ENCODE results near the gene LSR.

GRCh38 chr19:35311901-35312665, 63.3 kb downstream of the LSR start:
- no peak for TF ChIP-seq POLR2AphosphoS5 (IDR thresholded peaks at IDR 0.05)
- no peak for TF ChIP-seq REST (IDR thresholded peaks at IDR 0.05; ENCODE audit: borderline replicate concordance)
